ENCODE measurements around the gene CMPK2. TPM values are rescaled to one million over a fixed set of nuclear protein-coding genes. Genes with fewer than 3 reads are reported as not detected.

CMPK2 gene
- total and polyA plus RNA-seq, 9 of the 15 experiments (the other 6 are each of a cell fraction or from before 2014, with no cell fraction given): 2.6 to 10.5 (median 5.0) TPM

GRCh38 chr2:6893876-6894482 lies 28.3 kb upstream of the CMPK2 start (continued):
- TF ChIP-seq HOXB6 (CRISPR knock-in tag; IDR thresholded peaks at IDR 0.05; ENCODE audit: borderline replicate concordance): no peak
- no peak for TF ChIP-seq PURB (CRISPR knock-in tag; IDR thresholded peaks at IDR 0.05; ENCODE audit: low read depth)
- TF ChIP-seq MEF2A (IDR thresholded peaks at IDR 0.05; ENCODE audit: control insufficient read depth, low read depth, low read length): no peak; the same call in 1 of the 2 replicates
- peak; percentile 71 for TF ChIP-seq ZBTB12 (CRISPR knock-in tag; IDR thresholded peaks at IDR 0.05)
- TF ChIP-seq ETV5 (CRISPR knock-in tag; IDR thresholded peaks at IDR 0.05; ENCODE audit: low read depth): peak; percentile 80
- TF ChIP-seq TEAD4 (IDR thresholded peaks at IDR 0.05; ENCODE audit: low read length): peak; percentile 100
- no peak for TF ChIP-seq TEAD4 (CRISPR knock-in tag; IDR thresholded peaks at IDR 0.05; ENCODE audit: borderline replicate concordance)
- peak; percentile 86 for TF ChIP-seq BCOR (IDR thresholded peaks at IDR 0.05)
- no peak for TF ChIP-seq TCF15 (CRISPR knock-in tag; IDR thresholded peaks at IDR 0.05)
- peak; percentile 100 for TF ChIP-seq KDM1A (IDR thresholded peaks at IDR 0.05)
- TF ChIP-seq TAL1 (IDR thresholded peaks at IDR 0.05): peak; percentile 100
- no peak for TF ChIP-seq POLR2G (IDR thresholded peaks at IDR 0.05; ENCODE audit: low read depth, low read length)
- TF ChIP-seq, protein P1, sequence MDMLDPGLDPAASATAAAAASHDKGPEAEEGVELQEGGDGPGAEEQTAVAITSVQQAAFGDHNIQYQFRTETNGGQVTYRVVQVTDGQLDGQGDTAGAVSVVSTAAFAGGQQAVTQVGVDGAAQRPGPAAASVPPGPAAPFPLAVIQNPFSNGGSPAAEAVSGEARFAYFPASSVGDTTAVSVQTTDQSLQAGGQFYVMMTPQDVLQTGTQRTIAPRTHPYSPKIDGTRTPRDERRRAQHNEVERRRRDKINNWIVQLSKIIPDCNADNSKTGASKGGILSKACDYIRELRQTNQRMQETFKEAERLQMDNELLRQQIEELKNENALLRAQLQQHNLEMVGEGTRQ (CRISPR knock-in tag; IDR thresholded peaks at IDR 0.05): no peak
- TF ChIP-seq GATAD2A (IDR thresholded peaks at IDR 0.05): peak; percentile 80
- no peak for TF ChIP-seq ZNF511 (CRISPR knock-in tag; IDR thresholded peaks at IDR 0.05)
- TF ChIP-seq, protein P2, sequence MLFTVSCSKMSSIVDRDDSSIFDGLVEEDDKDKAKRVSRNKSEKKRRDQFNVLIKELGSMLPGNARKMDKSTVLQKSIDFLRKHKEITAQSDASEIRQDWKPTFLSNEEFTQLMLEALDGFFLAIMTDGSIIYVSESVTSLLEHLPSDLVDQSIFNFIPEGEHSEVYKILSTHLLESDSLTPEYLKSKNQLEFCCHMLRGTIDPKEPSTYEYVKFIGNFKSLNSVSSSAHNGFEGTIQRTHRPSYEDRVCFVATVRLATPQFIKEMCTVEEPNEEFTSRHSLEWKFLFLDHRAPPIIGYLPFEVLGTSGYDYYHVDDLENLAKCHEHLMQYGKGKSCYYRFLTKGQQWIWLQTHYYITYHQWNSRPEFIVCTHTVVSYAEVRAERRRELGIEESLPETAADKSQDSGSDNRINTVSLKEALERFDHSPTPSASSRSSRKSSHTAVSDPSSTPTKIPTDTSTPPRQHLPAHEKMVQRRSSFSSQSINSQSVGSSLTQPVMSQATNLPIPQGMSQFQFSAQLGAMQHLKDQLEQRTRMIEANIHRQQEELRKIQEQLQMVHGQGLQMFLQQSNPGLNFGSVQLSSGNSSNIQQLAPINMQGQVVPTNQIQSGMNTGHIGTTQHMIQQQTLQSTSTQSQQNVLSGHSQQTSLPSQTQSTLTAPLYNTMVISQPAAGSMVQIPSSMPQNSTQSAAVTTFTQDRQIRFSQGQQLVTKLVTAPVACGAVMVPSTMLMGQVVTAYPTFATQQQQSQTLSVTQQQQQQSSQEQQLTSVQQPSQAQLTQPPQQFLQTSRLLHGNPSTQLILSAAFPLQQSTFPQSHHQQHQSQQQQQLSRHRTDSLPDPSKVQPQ (CRISPR knock-in tag; IDR thresholded peaks at IDR 0.05; ENCODE audit: borderline replicate concordance): peak; percentile 81; the same call in 1 of the 2 replicates
- TF ChIP-seq KDM5B (IDR thresholded peaks at IDR 0.05; ENCODE audit: insufficient replicate concordance, low read depth, low read length): no peak
- no peak for TF ChIP-seq PBX2 (CRISPR knock-in tag; IDR thresholded peaks at IDR 0.05; ENCODE audit: low read depth)
- TF ChIP-seq PBX2 (tag; conservative IDR thresholded peaks at IDR 0.05; ENCODE audit: low read depth): peak; percentile 84

Measured in K562 (cell line).